Erythroblast (primary cell): ENCODE data around the gene UBE2I.

Experiments
- GATA1 ChIP-seq: IDR thresholded peaks from 2 replicates; pipeline ENCODE4 v1.6.1; 2011; ENCODE audit warnings: low read depth, mild to moderate bottlenecking, control low read depth, low read length, moderate library complexity
- POLR2A ChIP-seq: IDR thresholded peaks from 2 replicates; pipeline ENCODE4 v1.6.1; 2011; ENCODE audit warnings: mild to moderate bottlenecking, low read length

DNA sequence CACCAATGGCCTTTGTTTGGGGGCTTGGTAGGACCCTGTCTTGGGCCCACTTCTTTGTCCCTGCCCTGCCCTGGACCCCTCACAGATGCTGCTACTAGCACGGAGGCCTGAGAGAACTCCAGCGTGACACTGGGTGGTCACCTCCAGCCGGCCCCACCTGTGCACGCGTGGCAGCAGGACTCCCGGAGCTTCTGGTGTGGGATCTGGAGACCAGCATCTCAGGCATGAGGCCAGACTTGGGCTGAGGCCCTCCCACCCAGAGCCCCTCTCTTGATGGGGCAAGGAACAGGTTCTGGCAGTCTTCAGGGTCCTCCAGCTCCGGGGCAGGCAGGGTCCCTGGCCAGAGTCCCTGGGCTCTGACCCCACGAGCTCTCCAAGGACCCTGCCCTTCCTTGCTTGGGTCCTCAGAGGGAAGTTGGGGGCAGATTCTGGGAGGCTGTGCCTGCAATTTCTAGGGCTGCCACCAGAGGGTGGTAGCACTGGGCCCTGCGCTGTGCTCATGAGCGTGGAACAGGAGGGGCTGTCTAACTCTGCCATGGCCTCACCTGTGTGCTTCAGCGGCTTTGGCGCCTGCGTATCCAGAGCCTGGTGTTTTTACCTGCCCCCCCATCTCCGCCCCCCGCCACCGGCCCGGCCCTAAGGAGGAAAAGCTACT, 21.0 kb downstream of the UBE2I start:
- TF ChIP-seq POLR2A = no peak
- no peak for TF ChIP-seq GATA1
